CD4-positive, alpha-beta T cell treated with Interleukin-15 for 1 hour (primary cell): ENCODE measurements around the gene MAP1LC3C.
"Not testable (repeated sequence)": the region's sequence is repeated elsewhere in the genome, so short reads cannot be mapped to it uniquely, and the experiment has no call there.

Experiments used
- DNase-seq: peaks from one replicate; pipeline ENCODE4 v3.0.0-alpha.2; 2020

Gene MAP1LC3C

GRCh38 chr1:241990040-241990439 lies 8.9 kb downstream of the MAP1LC3C start:
- no peak for DNase-seq

GRCh38 chr1:241988389-241988930 lies 10.4 kb downstream of the MAP1LC3C start:
- DNase-seq: not testable (repeated sequence)

DNA sequence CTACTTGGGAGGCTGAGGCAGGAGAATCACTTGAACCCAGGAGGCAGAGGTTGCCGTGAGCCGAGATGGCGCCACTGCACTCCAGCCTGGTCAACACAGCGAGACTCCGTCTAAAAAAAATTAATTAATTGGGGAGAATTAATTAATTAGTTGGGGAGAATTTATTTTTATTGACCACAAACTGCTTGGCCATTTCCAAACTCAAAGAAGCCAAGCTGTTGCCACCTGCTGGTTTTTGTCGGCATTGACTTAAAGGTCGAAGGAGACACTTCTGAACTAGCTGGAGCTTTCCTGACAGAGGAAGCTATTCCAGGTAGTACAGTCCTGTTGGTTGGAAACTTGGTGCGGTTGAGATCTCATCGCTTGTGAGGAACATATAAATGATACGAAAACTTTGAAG lies 13.1 kb downstream of the MAP1LC3C start:
- DNase-seq: no peak

DNA sequence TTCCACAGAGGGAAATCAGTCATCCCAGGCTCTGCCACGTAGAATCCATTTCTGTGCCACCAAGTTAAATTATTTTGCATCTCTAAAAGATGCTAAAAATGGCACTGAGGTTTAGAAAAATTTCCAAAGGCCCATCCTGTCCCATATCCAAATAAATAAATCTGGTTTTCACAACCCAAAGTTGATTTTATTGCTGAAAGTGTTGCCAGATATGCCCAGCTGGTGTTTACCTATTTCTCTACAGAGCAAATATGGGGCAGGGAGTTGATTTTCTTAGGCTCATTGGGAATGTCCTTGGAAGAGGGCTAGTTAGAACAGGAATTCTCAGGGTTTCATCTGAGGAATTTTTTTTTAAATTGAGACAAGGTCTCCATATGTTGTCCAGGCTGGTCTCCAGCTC lies 19.0 kb downstream of the MAP1LC3C start:
- DNase-seq: no peak

GRCh38 chr1:241979071-241979470 lies 19.8 kb downstream of the MAP1LC3C start:
- no peak for DNase-seq

DNA sequence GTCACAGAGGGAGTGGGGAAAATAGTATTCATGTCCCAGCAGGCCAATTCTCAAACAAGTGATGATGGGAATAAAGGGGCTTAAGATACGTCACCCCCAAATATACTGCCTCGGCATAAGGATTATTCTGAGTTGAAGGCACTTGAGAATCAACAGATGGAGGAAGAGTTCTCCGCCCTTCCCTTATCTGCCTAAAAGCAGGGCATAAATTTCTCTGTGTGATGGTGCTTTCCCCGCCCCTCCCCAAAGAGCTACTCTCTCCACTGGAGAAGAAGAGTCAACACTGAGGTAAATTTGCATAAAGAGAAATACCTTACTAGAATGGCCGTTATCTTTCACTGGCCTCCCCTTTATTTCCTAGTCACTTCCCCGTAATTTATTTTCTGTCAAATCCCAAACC lies 22.7 kb downstream of the MAP1LC3C start:
- no peak for DNase-seq

- no peak for DNase-seq
Measured at GRCh38 chr1:241972703-241973369, 26.1 kb downstream of the MAP1LC3C start.

DNA sequence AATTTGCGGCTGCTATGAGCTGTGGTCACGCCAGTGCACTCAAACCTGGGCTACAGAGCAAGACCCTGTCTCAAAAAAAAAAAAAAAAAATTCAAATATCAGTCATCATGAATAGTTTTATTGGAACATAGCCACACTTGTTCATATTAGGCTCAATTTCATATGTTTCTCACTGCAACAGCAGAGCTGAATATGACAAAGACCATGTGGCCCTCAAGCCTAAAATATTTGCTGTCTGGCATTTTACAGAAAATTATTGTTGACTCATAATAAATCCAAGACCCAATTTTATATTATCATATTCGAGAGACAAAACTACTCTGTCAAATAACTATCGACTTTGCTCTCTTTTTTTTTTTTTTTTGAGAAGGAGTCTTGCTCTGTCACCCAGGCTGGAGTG lies 30.3 kb downstream of the MAP1LC3C start:
- no peak for DNase-seq

- peak; percentile 18 for DNase-seq
Measured at GRCh38 chr1:241964550-241965282, 34.2 kb downstream of the MAP1LC3C start.

- no peak for DNase-seq
Measured at GRCh38 chr1:241963722-241964121, 35.2 kb downstream of the MAP1LC3C start.

- DNase-seq: no peak
Measured at GRCh38 chr1:241962153-241962552, 36.7 kb downstream of the MAP1LC3C start.

DNA sequence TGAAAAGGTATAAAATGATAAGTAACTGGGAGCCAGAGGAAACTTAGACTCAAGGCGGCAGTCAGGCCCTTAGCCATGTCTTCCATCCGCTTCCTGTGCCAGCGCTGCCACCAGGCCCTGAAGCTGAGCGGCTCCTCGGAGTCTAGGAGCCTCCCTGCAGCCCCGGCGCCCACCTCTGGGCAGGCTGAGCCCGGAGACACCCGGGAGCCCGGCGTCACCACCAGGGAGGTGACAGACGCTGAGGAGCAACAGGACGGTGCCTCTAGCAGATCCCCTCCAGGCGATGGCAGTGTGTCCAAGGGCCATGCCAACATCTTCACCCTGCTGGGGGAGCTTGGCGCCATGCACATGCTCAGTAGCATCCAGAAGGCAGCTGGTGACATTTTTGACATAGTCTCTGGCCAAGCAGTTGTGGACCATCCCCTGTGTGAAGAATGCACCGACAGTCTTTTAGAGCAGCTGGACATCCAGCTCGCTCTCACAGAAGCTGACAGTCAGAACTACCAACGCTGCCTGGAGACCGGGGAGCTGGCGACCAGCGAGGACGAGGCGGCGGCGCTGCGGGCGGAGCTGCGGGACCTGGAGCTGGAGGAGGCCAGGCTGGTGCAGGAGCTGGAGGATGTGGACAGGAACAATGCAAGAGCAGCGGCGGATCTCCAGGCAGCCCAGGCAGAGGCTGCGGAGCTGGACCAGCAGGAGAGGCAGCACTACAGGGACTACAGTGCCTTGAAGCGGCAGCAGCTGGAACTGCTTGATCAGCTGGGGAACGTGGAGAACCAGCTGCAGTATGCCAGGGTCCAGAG lies 41.0 kb downstream of the MAP1LC3C start, which contains the start of gene BECN2:
BECN2 (plus strand) TSS at position 76 of the 803 bp plus-strand sequence; CDS start at position 76, 0 bp downstream.
- no peak for DNase-seq

DNA sequence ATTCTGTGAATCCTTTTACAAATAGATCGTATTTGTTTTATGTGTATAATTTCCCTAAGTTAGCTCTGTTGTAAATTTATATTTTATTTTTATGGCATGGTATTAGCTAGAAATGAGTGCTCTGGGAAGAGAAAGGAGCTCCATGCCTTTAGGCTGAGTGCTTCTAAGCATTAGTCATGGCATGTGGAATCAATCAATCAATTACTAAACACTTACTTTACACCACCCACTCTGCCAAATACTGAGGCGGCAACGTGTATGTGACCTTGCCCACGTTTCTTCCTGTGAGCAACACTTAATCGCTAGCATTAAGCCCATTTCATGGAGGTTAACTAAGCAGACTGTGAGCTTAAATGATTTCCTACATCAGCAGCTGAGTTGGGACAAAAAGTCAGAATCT lies 48.5 kb downstream of the MAP1LC3C start:
- no peak for DNase-seq

DNA sequence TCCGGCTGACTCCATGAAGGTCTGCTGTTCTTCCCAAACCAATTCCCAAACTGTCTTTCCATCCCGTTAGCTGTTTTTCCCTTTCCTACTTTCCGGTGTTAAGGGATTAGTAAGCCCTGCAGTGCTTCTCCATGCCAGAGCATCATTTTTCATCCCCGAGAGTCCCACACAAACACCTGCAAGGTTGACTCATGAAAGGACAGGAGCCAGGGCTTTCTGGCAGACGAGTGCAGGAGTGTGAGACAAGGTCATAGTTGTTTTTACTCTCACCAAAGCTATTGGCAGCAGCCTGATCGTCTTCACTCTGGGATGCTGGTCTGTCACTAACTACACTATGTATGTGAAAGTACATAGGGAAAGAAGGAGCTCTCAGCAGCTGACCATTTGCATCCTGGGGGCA lies 51.5 kb downstream of the MAP1LC3C start:
- no peak for DNase-seq
